Cerebellar nuclear complex (tissue), 1 donor: ENCODE measurements around the gene MRPL38.
"Not testable (repeated sequence)": the region's sequence is repeated elsewhere in the genome, so short reads cannot be mapped to it uniquely, and the experiment has no call there.

ENCODE experiments used
- DNase-seq, 2 experiments: peaks; one replicate each; lab custom pipeline; 2025; lab: John Stamatoyannopoulos, UW

MRPL38 gene

DNA sequence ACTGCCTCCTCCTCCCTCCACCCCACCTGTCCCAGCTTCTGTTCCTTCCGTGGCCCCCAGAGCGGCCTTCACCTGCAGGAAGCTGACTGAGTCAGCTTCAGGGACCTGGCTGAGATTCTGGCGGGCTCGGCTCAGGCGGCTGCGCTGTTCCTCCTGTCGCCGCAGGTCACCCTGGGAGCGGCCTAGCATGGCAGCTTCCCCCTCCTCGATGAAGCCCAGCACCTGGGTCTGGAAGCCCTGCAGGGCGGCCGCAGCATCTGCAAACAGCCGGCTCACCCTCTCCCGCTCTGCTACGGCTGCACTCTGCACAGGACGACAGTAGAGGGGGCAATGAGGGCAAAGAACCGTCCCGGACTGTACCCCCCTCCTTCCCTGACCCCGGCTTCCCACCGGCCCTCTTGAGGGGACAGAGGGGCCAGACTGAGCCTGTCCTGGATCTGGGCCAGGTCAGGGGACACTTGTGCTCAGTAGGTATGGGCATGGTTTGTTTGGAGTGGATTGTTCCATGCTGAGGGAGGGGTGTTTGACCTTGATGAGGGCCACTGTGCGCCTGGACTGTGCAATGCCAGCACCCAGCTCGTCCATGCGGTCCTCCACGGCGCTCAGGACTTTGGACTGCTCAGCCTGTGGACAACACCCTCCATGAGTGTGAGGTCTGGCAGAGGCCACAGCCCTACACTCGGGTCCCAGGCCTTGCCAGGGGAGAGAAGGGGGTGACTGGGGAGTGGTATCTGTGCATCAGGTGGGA, 28.3 kb downstream of the MRPL38 start:
- DNase-seq = no peak

DNA sequence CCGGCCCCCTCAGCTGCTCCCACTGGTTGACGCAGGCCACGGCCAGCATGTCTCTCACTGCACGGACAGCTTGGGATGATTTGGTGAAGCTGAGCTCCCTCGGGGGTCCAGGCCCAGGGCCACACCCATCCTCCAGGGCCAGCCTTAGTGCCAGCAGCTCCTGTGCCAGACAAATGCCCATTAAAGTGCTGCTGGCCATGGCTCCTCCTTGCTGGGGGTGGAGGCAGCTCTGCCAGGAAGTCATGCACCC, 28.8 kb downstream of the MRPL38 start:
- no peak for DNase-seq

DNA sequence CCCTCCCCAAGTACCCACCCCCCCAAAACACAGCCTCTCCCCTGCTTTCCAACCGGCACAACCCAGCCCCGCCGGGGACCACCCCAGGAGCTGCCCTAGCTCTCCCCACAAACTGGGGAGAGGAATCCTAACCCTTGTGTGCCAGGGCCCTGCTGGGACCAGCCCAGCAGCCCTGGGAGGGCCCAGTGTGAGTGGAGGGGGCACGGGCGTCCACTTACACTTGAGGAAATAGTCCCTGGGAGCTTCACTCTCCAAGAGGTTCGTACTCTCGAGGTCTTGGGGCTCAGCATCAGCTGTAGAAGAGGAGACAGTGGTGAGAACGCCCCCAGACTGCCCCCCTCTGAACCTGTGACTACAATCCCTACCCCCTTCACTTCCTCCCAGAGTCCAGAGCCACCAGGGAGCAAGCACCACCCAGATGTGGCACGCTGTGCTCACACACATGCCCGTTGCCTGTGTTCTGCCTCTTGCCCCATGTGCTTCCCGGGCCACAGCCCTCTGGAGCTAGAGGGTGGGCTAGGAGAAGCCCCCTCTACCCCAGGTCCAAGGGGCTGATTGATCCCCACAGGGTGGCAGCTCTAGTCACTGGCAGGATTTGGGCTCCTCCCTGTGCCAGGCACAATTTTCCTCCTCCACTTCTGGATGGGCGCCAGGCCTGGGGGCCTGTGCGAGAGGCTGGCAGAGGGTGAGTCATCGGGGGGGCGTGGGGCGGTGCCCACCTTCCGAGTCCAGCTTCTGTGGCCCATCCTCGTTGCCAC, 29.3 kb downstream of the MRPL38 start:
- no peak for DNase-seq

DNA sequence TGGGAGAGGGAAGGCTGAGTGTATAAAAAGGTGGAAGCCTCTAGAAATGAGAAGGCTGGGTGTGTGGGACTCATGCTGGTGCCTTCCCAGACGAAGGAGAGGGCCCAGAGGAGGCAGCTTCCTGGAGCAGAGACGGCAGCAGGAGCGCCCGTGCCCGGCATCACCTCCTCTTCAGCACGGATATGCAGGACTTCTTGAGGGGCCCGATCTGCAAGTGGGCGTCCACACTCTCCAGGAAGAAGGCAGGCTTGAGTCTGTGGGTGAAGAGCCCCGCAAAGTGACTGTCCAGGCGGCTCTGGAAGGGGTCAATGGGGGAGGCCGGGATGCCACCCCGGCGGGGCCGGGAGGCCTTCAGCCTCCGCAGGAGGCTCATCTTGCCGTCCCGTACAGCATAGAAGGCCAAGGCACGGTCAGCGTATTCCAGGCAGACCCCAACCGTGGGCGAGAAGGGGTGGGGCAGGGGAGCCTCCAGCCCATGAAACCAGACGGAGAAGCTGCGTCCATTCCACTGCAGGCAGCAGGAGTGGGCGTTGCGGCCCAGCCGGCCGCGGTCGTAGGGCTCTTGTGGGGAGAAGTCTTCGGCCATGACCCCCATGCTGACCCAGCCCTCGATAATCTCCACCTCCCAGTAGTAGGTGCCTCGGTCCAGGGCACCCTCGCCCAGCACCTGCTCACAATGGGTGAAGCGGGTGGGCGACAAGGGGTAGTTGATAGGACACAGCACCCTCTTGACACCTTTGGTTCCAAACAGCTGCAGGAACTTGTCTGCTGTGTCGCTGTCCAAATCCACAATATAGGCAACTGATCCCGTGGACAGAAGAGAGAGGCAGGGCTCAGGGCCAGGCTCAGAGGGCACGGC, 30.1 kb downstream of the MRPL38 start:
- no peak for DNase-seq

DNA sequence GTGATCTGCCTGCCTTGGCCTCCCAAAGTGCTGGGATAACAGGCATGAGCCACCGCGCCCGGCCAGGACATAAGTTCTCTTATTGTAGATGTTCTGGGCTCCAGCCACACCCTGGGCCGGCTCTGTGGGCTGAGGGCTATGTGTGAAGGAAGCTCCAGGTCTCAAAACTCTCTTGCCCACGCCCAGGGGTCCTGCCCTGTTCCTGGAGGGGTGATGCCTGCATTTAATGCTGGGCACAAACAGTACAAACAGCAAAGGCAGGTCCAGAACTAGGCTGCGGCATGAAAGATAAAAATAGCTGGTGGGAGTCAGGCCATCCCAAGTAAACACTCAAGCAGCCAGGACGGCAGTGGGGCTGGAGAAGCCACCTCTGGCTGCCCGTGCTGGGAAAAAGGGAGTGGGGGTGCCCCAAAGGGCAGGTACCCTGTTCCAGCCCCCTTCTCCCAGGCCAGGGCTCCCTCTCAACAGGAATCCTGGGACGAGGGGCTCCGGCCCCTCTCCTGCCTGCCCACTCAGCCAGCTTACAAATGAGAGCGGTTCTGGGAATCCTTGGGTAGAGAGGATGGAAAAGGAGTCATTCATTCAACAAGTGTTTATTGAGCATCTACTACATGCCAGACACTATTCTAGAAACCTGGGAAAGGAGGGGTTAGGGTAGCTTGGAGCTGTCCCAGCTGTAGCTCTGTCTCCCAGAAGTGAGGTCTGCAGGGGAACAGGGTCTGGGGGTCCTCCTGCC, 30.9 kb downstream of the MRPL38 start:
- DNase-seq = no peak

DNA sequence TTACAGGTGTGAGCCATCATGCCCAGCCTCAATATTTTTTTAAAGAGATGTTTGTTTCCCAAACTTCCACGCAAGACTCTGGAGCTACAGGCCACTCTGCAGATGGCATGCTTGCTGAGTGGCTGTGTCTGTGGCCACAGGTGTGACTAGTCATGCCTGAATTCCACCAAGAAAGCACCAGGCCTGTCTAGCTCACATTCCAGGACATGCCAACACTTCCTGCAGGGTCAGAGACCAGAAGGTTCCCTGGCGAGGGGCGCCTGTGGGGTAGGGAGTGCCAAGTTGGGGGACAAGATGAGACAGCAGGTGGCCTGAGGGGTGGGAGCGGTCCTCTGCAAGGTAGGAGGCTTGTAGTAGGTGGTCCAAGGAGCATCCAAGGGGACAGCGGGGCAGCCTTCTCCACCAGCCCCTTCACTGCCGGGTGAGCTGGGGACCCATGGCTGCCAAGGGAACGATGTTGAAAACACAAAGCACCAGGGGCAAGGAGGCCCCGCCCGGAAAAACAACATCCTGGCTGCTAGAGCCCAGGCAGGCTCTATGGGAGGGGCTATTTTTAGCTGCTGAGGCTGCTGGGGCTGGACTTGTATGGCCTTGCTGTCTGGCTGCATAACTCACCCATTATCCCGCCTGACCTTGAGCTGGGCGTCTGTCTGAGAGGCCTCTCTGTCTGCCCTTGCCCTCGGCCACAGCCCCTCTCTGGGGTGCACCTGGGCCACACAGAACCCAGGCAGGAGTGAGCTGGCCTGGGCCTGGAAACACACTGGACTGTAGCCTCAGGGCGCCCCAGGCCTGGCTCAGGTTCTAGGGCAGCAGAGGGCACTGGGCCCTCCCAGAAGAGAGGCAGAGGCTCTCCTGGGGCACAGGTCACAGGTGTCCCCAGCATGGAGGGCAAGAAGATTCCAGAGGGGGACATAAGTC, 32.0 kb downstream of the MRPL38 start:
- DNase-seq = no peak

DNA sequence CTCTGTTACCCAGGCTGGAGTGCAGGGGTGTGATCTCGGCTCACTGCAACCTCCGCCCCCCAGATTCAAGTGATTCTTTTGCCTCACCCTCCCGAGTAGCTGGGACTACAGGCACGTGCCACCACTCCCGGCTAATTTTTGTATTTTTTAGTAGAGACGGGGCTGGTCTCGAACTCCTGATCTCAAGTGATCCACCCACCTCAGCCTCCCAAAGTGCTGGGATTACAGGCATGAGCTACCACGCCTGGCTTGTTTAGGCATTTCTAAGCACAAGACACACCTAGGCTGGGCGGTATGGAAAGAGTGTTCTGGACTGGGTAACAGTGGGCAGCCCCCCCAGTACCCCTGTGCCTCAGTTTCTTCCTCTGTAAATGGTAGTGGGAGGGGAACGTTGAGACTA, 34.5 kb downstream of the MRPL38 start:
- not testable (repeated sequence) for DNase-seq

DNA sequence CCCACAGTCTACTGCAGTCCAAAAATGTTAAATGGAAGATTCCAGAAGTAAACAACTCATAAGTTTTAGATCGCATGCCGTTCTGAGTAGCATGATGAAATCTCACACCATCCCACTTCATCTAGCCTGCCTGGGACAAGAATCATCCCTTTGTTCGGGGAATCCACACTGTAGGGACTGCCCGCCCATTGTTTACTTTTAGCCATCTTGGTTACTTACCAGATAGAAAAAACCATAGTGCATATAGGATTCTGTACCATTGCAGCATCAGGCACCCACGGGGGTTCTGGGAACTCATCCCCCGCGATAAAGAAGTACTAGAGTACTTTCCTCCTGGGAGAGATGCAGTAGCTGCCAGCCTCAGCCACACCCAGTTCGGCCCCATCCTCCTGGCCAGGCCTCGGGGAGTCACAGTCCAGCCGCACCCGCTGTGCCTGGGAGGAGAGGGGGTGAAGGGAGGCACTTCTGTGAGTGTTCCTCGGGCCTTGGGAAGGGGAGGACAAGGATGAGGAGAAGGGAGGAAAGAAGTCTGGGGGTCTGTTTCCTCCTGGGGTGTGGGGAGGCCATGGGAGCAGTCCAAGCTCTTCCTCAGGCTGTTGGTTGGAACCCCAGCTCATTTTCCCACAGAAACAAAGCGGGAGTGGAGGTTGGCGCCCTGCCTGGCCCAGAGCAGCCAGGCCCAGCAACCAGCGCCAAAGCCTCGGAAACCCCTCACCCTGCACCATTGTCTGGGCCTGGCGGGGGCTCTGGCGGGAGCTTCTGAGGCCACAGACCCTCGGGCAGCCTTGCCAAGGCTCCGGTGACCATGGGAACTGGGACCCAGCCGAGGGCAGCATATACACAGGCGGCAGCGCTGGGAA, 35.2 kb downstream of the MRPL38 start:
- DNase-seq = no peak

DNA sequence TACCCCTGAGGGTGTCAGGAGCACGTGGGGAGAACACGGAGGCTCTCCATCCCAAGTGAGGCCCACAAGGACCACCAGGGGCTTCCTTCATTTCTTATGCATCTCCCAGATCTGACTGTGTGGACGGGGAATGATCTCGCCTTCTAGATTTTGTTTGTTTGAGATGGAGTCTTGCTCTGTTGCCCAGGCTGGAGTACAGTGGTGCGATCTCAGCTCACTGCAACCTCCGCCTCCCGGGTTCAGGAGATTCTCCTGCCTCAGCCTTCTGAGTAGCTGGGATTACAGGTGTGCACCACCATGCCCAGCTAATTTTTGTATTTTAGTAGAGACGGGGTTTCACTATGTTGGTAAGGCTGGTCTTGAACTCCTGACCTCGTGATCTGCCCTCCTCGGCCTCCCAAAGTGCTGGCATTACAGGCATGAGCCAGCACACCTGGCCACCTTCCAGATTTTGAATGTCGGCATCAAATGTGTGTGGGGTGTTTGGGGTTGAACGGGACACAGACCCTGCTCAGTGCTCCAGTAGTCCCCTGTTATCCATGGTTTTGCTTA, 35.9 kb downstream of the MRPL38 start:
- DNase-seq = not testable (repeated sequence)

DNA sequence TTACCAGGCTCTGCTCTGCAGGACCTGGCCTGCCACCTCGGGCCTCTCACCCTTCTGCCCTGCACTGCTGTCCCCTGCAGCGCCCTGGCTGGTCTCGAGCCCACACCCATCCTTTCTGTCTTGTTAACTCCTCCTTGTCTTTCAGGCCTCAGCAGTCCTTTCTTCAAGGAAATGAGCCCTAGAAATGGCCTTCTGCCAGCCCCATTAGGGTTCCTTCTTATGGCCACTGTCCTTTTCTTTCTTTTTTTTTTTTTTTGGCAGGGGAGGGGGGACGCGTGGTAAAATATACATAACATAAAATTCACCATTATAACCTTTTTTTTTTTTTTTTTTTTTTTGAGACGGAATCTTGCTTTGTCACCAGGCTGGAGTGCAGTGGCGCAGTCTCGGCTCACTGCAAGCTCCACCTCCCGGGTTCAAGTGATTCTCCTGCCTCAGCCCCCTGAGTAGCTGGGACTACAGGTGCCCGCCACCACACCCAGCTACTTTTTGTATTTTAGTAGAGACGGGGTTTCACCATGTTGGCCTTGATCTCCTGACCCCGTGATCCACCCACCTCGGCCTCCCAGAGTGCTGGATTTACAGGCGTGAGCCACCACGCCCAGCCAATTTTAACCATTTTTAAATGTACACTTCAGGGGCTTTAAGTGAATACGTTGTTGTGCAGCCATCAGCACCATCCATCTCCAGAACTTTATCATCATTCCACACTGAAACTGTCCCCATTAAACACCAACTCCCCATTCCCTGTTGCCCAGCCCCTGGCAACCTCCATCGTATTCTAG, 39.1 kb downstream of the MRPL38 start:
- DNase-seq = not testable (repeated sequence)

DNA sequence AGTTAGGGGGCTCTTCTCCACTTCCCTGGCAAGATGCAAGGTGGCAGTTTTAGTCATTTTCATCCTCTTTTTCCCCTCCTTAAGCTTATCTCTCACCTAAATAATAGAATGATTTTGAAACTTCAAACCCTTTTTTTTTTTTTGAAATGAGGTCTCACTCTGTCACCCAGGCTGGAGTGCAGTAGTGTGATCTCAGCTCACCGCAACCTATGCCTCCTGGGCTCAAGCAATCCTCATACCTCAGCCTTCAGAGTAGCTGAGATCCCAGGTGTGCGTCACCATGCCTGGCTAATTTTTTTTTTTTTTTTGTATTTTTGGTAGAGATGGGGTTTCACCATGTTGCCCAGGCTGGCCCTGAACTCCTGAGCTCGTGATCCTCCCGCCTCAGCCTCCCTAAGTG, 39.8 kb downstream of the MRPL38 start:
- DNase-seq = not testable (repeated sequence)

DNA sequence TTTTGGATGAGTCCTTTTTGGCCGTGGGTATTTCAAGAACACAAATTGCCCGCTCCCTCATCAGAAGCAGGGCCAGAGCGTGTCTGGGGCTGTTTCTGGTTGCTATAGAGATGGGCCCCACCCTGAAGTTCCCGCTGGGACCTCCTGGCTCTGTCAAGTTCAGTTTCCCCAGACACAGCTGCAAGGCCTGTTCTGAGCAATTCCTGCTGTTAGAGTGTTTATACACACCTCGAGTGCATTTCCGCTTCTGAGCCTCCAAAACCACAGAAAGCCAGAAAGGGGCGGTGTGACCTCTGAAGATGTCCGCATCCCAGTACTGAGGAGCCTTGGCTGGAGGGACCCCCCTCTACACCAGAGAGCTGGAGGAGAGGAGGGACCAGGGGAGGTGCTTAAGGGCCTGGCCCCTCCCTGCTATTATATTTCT, 40.2 kb downstream of the MRPL38 start:
- DNase-seq = no peak

DNA sequence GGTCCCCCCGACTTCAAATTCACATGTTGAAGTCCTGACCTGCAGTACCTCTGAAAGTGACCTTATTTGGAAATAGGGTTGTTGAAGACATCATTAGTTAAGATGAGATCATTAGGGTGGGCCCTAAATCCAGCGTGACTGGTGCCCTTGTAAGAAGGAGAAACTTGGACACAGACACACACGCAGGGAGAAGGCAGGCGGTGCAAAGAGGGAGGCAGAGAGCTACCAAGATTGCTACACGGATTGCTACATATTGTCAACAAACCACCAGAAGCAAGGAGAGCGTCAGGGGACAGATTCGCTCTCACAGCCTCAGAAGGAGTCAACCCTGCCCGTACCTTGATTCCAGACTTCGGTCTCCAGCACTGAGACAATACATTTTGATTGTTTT, 42.8 kb downstream of the MRPL38 start:
- no peak for DNase-seq

DNA sequence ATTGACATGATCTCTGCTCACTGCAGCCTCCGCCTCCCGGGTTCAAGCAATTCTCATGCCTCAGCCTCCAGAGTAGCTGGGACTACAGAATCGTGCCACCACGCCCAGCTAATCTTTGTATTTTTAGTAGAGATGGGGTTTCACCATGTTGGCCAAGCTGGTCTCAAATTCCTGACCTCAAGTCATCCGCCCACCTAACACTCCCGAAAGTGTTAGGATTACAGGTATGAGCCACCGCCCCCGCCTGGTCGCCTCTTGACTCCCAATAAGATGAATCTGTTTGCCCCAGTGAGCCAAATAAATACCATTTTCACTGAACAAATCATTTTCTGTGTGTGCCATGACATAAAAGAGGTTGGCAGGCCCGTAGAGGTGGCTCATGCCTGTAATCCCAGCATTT, 45.3 kb downstream of the MRPL38 start:
- not testable (repeated sequence) for DNase-seq

DNA sequence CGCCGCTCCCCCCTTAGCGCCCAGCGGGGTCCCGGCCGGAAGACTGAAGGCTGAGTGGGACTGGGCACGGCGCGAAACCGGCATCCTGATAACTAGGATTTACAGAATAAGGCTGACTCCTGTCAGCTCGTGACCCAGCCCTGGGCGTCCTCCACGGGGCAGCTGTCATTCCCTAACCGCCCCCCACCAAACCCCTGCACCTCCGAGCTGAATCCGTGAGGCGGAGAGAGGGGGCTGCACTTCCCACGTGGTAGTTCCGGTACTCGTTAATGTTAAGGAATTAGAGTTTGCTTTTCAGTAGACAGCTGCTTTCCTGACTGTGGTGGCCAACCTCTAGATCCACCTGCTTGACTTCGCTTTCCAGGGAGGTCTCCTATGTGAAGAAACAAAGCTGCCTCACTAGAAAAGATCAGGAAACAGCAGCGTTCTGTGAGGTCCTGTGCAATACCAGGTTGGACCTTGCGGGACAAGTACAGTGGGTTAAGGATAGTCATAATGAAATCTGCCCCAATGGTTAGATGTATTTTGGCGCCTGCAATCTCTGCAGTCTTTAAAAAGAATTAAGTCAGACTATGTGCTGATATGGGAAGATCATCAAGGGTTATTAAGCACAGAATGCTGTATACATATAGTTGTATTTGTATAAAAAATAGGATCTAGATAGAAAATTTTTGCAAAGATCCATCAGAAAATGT, 48.5 kb downstream of the MRPL38 start:
- no peak for DNase-seq

DNA sequence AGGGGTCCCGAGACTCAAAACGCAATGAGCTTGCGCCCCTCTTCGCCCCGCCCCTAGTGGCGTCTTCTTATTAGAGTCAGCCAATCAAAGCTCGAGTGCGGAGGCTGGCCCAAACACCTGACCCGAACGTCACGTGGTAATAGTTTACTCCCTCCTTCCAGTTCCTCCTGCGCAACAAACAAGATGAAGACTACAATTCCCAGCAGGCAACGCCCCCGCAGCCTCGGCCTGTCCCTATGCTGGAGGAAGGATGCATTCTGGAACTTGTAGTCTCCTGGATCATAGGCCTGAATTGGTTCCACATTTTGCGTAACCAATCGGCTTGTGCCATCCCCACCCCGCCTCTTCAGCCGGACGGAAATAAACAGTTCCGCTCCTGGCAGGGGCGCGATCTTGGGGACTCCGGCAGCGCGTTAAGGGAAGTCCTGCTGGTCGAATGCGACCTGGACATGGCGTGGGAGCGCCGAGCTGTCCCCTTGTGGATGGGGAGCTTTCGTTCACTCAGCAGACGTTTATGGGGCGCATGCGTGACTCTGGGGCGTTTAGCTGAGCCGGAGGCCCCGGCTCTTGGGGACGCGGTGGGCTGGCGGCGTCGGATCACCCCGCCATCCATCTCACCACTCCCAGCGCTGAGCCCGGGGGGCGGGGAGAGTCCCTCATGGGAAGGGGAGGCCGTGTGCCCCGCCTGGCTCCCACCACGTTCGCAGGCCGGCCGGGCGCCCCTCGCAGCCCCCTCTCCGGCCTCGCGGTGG, 49.2 kb downstream of the MRPL38 start, which contains the start of gene WBP2:
TSS of gene WBP2 (minus strand) at position 26 of the 752 bp plus-strand sequence. CDS start 38 bp downstream, outside the sequence.
- peak; percentile 99 to 100 for DNase-seq

DNA sequence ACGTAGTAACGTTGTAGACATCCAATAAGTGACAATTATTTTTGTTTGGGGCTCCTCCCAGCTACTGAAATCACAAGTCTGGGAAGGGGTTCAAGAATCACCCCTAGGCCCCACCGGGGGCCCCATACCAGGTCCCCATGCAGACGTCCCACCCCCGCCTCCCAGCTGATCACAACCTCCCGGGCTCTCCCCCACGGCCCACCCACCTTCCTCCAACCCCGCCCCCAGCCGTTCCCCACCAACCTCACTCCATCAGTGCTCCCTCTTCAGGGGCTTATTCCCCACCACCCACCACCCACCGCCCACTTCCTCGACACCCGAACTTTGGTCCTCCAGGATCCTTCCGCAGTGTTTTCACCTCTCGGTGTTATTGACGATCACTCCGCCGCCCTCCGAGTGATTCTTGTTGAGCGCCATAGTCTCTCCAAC, 49.8 kb downstream of the MRPL38 start:
- DNase-seq = no peak
